Retinal pigment epithelial cell (primary cell): ENCODE results near the gene HOXB1.

ENCODE experiments used
- DNase-seq: peaks from one replicate; pipeline ENCODE4 v3.0.0-alpha.2; 2010; ENCODE audit warnings: low read depth
- H3K4me3 ChIP-seq: 2 replicates; pipeline ENCODE4 v1.5.1; 2011; ENCODE audit warnings: mild to moderate bottlenecking, low read length, control low read depth, moderate library complexity
- CTCF ChIP-seq: conservative IDR thresholded peaks from 2 replicates; pipeline ENCODE4 v1.5.1; 2011; ENCODE audit warnings: low read depth, low read length, control low read depth, inconsistent platforms

The HOXB1 gene

GRCh38 chr17:48523010-48523409, 7.8 kb downstream of the HOXB1 start:
- no peak for DNase-seq
- H3K4me3 ChIP-seq = no peak overlapping the region
- TF ChIP-seq CTCF = no peak

DNA sequence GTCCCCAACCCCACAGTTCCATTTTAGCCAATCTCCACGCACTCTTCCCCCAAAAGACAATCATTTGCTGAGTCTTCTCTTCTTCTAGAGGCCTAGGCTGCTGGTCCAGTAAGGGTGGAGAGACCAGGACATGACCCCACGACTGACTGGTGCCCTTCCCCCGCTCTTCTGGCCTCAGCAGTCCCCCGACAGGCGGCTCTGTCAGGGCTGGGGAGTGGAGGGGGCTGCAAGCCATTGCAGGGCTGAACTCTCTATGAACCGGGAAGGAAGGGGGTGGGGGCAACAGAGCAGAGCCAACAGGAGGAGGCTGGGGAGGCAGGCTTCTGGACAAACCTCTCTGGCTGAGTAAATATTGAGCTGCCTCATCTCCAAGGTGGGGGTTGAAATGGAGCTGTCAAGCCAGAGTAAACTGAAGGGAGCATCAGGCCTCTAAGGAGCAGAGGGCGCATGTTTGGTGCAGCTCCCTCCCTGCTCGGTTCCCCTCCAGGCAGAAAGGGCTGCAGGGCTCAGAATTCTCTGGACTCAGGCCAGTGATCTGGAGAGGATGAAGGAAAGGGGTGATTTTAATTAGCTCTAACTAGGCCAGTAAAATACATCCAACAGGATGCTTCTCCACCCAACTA, 8.7 kb downstream of the HOXB1 start:
- no peak for DNase-seq
- no peak for TF ChIP-seq CTCF
- no peak overlapping the region for H3K4me3 ChIP-seq

DNA sequence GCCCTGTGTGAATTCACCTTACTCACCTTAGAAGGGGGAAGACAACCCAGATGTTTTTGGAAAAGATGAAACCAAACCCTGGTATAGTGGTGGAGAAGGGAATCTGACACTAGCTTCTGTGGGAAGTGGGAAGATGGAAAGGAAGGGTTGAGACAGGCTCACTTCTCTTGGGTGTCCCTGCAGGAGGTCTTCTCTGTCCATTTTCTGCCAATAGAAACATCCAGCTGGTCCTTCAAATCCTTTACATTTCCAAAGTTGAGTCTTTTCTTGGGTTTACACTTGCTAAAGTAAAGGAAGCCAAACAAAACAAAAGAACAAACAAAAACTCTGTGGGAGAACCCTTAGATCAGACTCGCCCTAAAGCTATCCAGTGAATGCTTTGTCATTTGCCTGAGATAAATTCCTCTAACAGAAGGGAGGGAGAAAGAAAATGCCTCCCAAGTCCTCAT, 10.2 kb downstream of the HOXB1 start:
- H3K4me3 ChIP-seq = no peak overlapping the region
- DNase-seq = no peak
- TF ChIP-seq CTCF = no peak

DNA sequence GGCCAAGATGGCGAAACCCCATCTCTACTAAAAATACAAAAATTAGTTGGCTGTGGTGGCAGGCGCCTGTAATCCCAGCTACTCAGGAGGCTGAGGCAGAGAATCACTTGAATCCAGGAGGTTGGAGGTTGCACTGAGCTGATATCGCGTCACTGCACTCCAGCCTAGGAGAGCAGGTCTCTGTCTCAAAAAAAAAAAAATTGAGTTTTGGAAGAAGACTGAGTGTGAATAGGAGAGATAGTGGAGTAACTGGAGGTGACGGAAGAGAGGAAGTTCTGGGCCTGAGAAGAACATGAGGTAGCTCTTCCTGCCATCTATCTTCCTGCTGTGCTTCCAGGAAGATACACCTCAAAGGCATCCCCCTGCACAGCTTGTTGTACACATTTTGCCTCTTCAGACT, 11.4 kb downstream of the HOXB1 start:
- no peak for DNase-seq
- no peak overlapping the region for H3K4me3 ChIP-seq
- TF ChIP-seq CTCF = no peak

DNA sequence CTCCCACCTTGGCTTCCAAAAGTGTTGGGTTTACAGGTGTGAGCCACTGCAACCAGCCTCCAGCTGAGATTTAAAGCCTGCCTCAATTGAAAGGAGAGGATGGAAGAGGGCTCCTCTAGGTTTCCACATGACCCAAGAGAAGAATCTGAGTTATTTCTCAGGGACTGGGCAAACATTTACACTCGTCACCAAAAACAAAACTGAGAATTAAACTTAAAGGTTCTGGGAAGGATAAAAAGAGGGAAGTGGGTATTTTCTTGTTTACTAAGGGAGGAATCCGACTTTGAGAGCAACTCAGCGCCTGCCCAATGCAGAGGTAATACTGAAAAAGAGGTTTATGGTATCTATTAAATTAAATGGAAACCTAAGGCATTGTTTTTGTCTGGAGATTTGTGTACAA, 13.3 kb downstream of the HOXB1 start:
- no peak for TF ChIP-seq CTCF
- no peak for DNase-seq

GRCh38 chr17:48515925-48516900, 14.6 kb downstream of the HOXB1 start:
- no peak overlapping the region for H3K4me3 ChIP-seq
- DNase-seq = no peak
- TF ChIP-seq CTCF = no peak

More for the DNA sequence above, 13.3 kb downstream of the HOXB1 start:
- no peak overlapping the region for H3K4me3 ChIP-seq
